ENCODE measurements around the gene ARSG. TPM values are rescaled to one million over a fixed set of nuclear protein-coding genes. Genes with fewer than 3 reads are reported as not detected.

Gene ARSG
- total RNA-seq, 2 experiments from 2014 or later: 11.7 to 13.8 TPM

DNA sequence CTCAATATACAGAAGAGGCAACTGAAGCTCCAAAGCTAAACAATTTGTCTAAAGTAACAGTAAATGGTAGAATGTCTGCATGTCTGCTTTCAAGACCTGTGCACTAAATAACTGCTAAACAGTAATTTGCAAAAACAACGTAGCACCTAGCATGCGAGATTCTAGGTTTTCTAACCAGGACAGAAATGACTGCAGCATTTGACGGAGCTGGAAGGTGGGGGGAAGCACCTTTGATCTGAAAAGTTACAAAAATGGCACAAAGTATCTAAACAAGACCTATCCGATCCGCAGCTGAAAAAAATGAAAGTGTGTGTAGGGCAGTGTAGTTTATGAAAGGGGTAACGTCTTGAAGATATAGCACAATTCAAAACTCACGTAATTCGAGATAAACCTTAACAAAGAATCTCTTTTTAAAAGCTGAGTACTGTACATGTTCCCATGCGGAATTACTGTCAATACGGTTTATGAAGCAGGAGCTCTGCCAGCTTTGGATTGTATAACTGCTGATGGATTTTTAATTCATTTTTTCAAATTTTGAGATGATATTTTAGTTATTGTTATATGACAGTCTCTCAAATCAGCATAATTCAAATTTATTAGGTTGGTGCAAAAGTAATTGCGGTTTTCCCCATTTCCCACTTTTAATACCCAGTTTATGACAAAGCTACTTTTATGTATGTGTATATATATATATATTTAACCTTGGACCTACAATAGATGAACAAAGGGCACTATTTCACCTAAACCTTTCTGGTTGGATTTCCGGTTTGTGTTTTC, 167.2 kb downstream of the ARSG start:
- Mint-ChIP-seq H3K27ac (peak overlapping the region; percentile 88), H3K36me3 (ENCODE audit: low read depth) (peaks cover 7% of the 10 kb centered on the region), H3K9me3 (no peaks in the 10 kb centered on the region), H3K4me3 (peak overlapping the region; percentile 75), H3K27me3 (no peaks in the 10 kb centered on the region), H3K4me1 (peaks cover 83% of the 10 kb centered on the region)
- CTCF ChIA-PET: interaction anchor here (0.7 to 3.9 kb wide), 9 partner anchors 18 to 398 kb away, joined by 3 to 24 read pairs (median 4); no protein-coding TSS in a partner anchor
- POLR2A ChIA-PET: interaction anchor here (0.6 to 1.1 kb wide), 4 partner anchors 30 to 305 kb away, joined by 3 to 5 read pairs (median 4); no protein-coding TSS in a partner anchor
- DNase-seq: no peak

DNA sequence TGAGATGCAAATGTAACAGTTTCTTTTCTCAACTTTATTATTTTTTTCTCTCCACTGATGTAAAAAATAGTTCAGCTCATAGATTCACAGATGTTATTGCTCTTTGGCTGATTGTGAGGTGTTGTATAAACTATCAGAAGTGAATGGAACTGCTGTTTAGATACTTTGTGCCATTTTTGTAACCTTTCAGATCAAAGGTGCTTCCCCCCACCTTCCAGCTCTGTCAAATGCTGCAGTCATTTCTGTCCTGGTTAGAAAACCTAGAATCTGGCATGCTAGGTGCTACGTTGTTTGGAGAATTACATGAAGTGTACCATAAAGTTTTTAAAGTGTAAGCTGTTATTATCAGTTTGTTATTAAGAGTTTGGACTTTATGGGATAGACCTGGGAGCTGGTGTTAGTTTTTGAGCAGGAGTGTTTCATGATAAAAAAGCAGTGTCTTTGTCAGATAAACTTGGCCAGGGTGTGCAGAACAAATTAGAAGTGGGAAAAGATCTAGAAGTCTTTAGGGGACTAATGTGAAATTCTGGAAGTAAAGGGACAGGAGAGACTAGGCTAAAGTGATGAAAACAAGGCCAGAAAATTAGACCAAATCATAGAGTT, 167.8 kb downstream of the ARSG start:
- H3K27ac Mint-ChIP-seq: peak overlapping the region; percentile 79
- H3K4me3 Mint-ChIP-seq: peak overlapping the region; percentile 52
- ChIA-PET POLR2A (interaction anchor here (0.6 to 1.1 kb wide), 2 partner anchors 29 to 167 kb away, joined by 4 to 5 read pairs; no protein-coding TSS in a partner anchor), CTCF (interaction anchor here (0.7 to 3.9 kb wide), 6 partner anchors 19 to 260 kb away, joined by 3 to 24 read pairs (median 6); no protein-coding TSS in a partner anchor)
- peaks cover 80% of the 10 kb centered on the region for H3K4me1 Mint-ChIP-seq
- no peaks in the 10 kb centered on the region for H3K9me3 Mint-ChIP-seq
- H3K36me3 Mint-ChIP-seq (ENCODE audit: low read depth): peaks cover under 1% of the 10 kb centered on the region
- H3K27me3 Mint-ChIP-seq: no peaks in the 10 kb centered on the region
- no peak for DNase-seq

DNA sequence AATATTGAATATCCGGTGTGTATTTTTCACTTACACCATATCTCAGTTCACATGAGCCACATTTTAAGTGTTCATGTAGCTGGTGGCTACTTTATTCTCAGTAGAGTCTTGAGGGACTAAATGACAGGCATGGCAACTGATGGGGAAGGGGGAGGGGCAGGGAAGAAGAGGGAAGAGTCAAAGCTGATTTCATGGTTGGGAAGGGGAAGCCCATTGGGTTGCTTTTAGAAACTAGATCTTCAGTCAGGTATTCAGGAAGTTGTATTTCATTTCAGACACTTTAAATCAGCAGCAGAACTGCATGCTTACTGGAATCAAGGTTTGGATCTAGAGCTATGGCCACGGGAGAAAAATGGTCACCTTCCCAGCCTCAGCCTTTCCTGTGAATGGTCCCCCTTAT, 168.9 kb downstream of the ARSG start:
- Mint-ChIP-seq H3K4me3 (peak overlapping the region; percentile 67), H3K4me1 (peaks cover 75% of the 10 kb centered on the region), H3K27ac (peak overlapping the region; percentile 95), H3K9me3 (no peaks in the 10 kb centered on the region), H3K36me3 (ENCODE audit: low read depth) (no peaks in the 10 kb centered on the region), H3K27me3 (no peaks in the 10 kb centered on the region)
- no peak for DNase-seq
- CTCF ChIA-PET: interaction anchor here (0.7 to 1.9 kb wide), 8 partner anchors 19 to 494 kb away, joined by 3 to 10 read pairs (median 3); partner anchors contain the start of gene AMZ2
- POLR2A ChIA-PET: interaction anchor here (0.7 to 0.9 kb wide), 2 partner anchors 22 to 253 kb away, joined by 3 to 4 read pairs; no protein-coding TSS in a partner anchor

DNA sequence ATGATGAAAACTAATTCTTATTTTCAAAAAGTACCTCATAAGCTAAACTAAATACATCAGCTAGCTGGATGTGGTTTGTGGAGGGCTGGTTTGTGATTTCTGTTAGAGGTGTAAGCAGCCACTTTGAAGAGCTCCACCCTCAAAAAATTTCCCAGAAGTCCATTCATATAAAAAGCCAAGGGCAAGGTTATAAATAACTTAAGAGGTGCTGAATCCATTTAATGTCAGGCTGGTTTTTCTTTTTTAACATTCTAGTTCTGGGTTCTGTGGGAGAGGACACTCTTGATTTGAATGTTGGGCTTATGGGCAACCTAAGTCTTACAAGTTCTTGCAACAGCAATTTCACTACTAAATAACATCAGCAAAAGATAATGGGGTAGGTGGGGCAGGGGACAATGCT, 169.4 kb downstream of the ARSG start:
- Mint-ChIP-seq H3K4me3 (peak overlapping the region; percentile 67), H3K36me3 (ENCODE audit: low read depth) (no peaks in the 10 kb centered on the region), H3K27ac (peak overlapping the region; percentile 95), H3K27me3 (no peaks in the 10 kb centered on the region), H3K9me3 (no peaks in the 10 kb centered on the region), H3K4me1 (peaks cover 74% of the 10 kb centered on the region)
- DNase-seq: peak; percentile 70
- CTCF ChIA-PET: interaction anchor here (0.5 to 1.9 kb wide), 9 partner anchors 19 to 495 kb away, joined by 3 to 10 read pairs (median 3); partner anchors contain the start of gene AMZ2
- POLR2A ChIA-PET: interaction anchor here (0.7 to 0.9 kb wide), 2 partner anchors 23 to 111 kb away, joined by 3 to 4 read pairs; no protein-coding TSS in a partner anchor

DNA sequence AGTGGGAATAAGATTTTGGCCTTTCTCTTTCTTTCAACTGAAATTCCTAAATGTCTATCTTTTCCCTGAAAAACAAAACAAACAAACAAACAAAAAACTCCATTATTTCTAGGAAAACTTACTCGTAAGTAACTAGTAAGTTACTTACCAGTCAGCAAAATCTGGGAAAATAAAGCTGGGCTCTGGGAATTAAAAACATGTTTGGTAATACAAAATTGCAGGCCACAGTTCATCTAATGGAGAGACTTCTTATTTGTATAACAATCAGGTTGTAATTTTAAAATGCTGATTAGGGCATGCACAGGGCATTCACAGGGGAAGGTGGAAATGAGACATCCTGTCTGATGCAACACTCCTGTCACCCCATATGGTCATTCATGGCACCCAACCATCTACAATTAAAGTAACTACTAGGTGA, 169.8 kb downstream of the ARSG start:
- Mint-ChIP-seq H3K27ac (peak overlapping the region; percentile 95), H3K4me3 (peak overlapping the region; percentile 67), H3K27me3 (no peaks in the 10 kb centered on the region), H3K4me1 (peaks cover 74% of the 10 kb centered on the region), H3K36me3 (ENCODE audit: low read depth) (no peaks in the 10 kb centered on the region), H3K9me3 (no peaks in the 10 kb centered on the region)
- ChIA-PET POLR2A (interaction anchor here (0.7 to 0.9 kb wide), 2 partner anchors 23 to 112 kb away, joined by 3 to 4 read pairs; no protein-coding TSS in a partner anchor), CTCF (interaction anchor here (0.5 to 1.9 kb wide), 7 partner anchors 20 to 256 kb away, joined by 3 to 10 read pairs (median 3); partner anchors contain the start of gene AMZ2)
- DNase-seq: peak; percentile 29

DNA sequence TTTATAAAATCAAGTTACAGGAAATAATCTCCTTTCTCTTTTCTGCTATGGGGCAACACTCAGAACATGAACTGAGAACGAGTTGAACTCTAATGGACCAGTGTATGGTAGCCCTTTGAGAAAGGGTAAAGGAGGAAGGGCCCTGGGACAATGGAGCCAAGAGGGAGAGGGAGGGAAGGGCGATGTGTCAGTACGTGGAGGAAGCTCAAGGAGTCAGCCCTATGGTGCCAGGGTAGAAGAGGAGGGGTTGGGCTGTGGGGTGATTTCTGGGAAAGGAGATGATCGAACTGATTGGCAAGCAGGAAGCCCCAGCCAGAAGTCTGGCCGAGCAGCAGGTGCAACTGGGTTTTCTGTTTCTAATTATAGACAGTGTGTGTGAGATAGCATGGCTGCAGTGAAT, 170.3 kb downstream of the ARSG start:
- POLR2A ChIA-PET: no interaction called here
- DNase-seq: peak; percentile 62

DNA sequence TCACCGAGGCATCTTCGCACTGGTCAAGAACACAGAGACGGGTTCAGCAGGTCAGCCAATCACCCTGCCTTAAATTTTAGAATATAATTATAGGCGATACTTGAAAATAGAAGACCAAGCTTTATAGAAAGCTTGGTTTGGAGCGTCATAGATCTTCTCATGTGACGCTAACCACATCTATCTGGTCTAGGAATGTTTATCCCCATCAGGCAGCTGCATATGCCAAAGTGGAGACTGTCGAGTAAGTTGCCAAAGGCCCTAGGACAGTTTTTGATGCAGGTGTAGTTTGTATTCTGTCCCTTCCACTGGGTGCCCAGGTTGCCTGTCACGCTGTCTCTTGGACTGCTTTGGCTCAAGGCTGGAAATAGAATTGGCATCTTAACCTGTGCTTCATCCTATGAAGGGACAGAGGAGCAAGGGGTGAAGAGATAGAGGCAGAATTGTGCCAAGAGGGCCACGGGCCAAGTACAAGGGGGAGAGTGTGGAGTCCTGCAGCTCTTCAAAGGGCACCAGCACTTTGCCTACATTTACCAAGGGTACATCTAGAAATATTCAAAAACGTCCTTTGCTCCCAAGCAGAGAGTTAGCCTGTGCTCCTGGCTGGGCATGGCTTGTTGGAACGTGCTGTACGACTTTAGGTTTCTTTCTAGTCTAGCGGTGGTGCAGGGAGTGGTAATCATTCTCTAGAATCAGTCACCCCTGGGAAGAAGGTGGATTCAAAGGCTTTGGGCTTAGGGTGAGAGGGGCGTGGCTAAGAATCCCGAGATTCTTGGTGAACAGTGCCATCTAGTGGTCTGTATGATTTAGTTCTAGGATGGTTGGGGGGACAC, 171.3 kb downstream of the ARSG start:
- Mint-ChIP-seq H3K27ac (peak overlapping the region; percentile 95), H3K36me3 (ENCODE audit: low read depth) (no peaks in the 10 kb centered on the region), H3K4me3 (no peak overlapping the region), H3K4me1 (peaks cover 65% of the 10 kb centered on the region), H3K9me3 (no peaks in the 10 kb centered on the region), H3K27me3 (peaks cover 4% of the 10 kb centered on the region)
- ChIA-PET POLR2A (no interaction called here), CTCF (interaction anchor here (0.6 to 1.5 kb wide), 12 partner anchors 10 to 425 kb away, joined by 3 to 8 read pairs (median 4); partner anchors contain the start of gene AMZ2)
- peak; percentile 84 for DNase-seq

More for the DNA sequence above, 170.3 kb downstream of the ARSG start:
- Mint-ChIP-seq H3K9me3 (no peaks in the 10 kb centered on the region), H3K4me1 (peaks cover 69% of the 10 kb centered on the region), H3K4me3 (peak overlapping the region; percentile 67), H3K27ac (peak overlapping the region; percentile 95), H3K36me3 (ENCODE audit: low read depth) (no peaks in the 10 kb centered on the region), H3K27me3 (no peaks in the 10 kb centered on the region)
- CTCF ChIA-PET: interaction anchor here (0.6 to 1.7 kb wide), 10 partner anchors 9 to 424 kb away, joined by 3 to 8 read pairs (median 4); partner anchors contain the start of gene AMZ2

DNA sequence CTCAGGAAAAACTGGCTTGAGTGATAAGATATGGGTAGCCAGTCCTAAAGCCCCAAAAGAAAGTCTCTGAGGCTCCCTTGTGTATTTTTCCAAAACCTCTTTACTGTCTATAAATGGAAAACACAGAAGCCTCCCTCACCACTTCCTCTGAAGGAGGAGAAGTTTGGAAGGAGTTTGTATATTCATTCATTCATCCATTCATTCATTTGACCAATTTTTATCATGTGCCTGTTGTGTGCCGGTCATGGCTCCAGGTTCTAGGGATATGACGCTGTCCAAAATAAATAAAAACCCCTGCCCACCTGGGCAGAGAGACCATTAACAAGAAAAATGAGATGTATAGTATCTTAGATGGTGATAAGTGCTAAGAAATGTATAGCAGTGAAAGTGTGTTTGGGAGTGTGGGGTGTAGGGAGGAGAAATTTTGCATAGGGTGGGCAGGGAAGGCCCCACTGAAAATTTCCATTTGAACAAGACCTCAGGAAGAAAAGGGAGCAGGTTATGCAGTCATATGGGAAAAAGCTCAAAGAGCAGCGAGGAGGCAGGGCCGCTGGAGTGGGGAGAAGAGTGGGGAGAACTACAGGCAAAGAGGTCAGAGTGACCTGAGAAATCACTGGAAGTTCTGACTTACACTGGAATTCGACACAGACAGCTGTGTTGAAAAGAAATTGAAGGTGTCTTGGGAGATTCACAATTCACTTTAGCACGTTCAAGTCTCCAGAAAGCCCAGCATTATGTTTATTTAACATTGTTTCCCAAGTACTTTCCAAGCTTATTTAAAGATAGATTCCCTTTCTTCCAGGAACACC, 172.1 kb downstream of the ARSG start:
- Mint-ChIP-seq H3K4me1 (peaks cover 59% of the 10 kb centered on the region), H3K4me3 (no peak overlapping the region)

DNA sequence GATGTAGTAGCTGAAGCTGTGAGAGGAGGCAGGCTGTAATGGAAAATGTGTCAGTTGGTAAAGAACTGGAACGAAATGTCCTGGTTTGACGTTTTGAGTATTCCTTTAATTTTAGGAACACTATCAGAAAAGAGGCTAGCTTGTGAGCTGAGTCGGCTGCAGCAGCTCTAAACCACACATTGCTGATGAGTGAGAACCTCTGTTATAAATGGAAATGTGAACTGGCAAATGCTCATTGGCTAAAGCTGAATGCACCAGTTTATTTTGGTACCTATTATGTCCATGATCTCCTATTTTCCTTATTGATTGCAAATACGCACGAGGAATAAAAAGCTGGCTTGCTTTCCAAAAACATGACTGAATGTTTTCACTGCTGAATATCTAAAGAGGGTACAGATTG, 177.0 kb downstream of the ARSG start:
- ChIA-PET CTCF (interaction anchor here (1.4 kb wide), 1 partner anchor 263 kb away, joined by 4 read pairs; no protein-coding TSS in a partner anchor), POLR2A (interaction anchor here (1.2 kb wide), 1 partner anchor 20 kb away, joined by 4 read pairs; no protein-coding TSS in a partner anchor)
- H3K4me1 Mint-ChIP-seq: peaks cover 13% of the 10 kb centered on the region
- no peak overlapping the region for H3K4me3 Mint-ChIP-seq
- peaks cover 31% of the 10 kb centered on the region for H3K27me3 Mint-ChIP-seq
- no peaks in the 10 kb centered on the region for H3K36me3 Mint-ChIP-seq (ENCODE audit: low read depth)
- no peak overlapping the region for H3K27ac Mint-ChIP-seq
- no peak for DNase-seq
- H3K9me3 Mint-ChIP-seq: no peaks in the 10 kb centered on the region

More for the DNA sequence above, 172.1 kb downstream of the ARSG start:
- POLR2A ChIA-PET: no interaction called here
- no peak for DNase-seq
- H3K27me3 Mint-ChIP-seq: peaks cover 11% of the 10 kb centered on the region
- no peaks in the 10 kb centered on the region for H3K36me3 Mint-ChIP-seq (ENCODE audit: low read depth)
- H3K9me3 Mint-ChIP-seq: no peaks in the 10 kb centered on the region
- H3K27ac Mint-ChIP-seq: peak overlapping the region; percentile 95
- CTCF ChIA-PET: interaction anchor here (0.7 to 1.4 kb wide), 3 partner anchors 25 to 263 kb away, joined by 3 to 4 read pairs (median 4); no protein-coding TSS in a partner anchor

DNA sequence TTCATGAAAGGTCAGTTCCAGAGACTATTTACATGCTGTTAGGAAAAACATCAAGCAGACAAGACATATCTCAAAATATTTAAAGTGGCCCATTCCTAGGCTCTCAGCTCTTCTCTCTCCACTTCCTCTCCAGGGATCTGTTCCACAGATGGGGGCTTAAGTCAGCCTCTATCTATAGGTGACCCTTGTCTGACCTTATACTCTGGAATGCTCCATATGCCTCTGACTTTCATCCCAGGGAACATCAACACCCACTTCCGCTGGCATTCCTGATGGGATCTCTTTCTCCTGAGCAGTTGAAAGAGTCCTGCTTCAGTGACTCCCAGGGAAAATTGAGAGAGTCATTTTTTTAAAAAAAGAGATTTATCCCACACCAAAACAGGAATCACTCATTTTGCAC, 177.5 kb downstream of the ARSG start:
- ChIA-PET CTCF (no interaction called here), POLR2A (interaction anchor here (1.2 kb wide), 1 partner anchor 20 kb away, joined by 4 read pairs; no protein-coding TSS in a partner anchor)
- Mint-ChIP-seq H3K27me3 (peaks cover 31% of the 10 kb centered on the region), H3K36me3 (ENCODE audit: low read depth) (no peaks in the 10 kb centered on the region), H3K4me3 (no peak overlapping the region), H3K27ac (no peak overlapping the region), H3K9me3 (no peaks in the 10 kb centered on the region), H3K4me1 (peaks cover 11% of the 10 kb centered on the region)
- DNase-seq: no peak

Measured in activated CD4-positive, alpha-beta T cell treated with anti-CD3 and anti-CD28 coated beads, Interleukin-2, amount 10 ng/mL, durations not matched to agents 7 days and 5 days (primary cell).